H1 (cell line): ENCODE data around the gene NPAT. TPM values are rescaled to one million over a fixed set of nuclear protein-coding genes. Genes with fewer than 3 reads are reported as not detected.

Experiments used
- polyA plus RNA-seq, 7 experiments: library from polyadenylated mRNA; depleted of rRNA in 3 of 7; stranded (reverse) in 5 of 7; unstranded in 2 of 7; fragments of >200 nt in 5 of 7; fragments of 200-250 nt in 2 of 7; gene quantifications; 1 replicate in 5 of 7; 2 replicates in 1 of 7; 4 replicates in 1 of 7; pipeline versions ENCODE4 v1.2.1 to v1.2.3, GENCODE V29; 2011 to 2013; ENCODE audit warnings: missing spikeins in 2 of 7, mixed read lengths in 2 of 7
- small RNA-seq: library from polyadenylated mRNA; stranded (forward); fragments of <200 nt; extraction: miRNeasy Mini kit (QIAGEN cat#:217004); gene quantifications from one replicate; pipeline ENCODE3, GENCODE V24; 2013; ENCODE audit not compliant: insufficient read depth
- total RNA-seq: library from RNA; stranded (reverse); fragmentation: NEBNext Ultra II Directional; extraction: Animal tissue kit (Norgen Biotek cat#: 25700); gene quantifications from 2 replicates; pipeline ENCODE4 v1.2.1, GENCODE V29; 2021

Gene NPAT
- total and polyA plus RNA-seq, 2 of the 8 experiments (the other 6 are each of a cell fraction or from before 2014, with no cell fraction given) = 4.6 to 23.4 TPM

Small RNA genes lying within 50 kb of the gene (small RNA-seq; reads per million reads assigned to genes)
- gene RF00019 = not detected

Other genes starting within 250 kb of the NPAT start
- gene CUL5, start 213.7 kb downstream of the NPAT start, total RNA-seq = 31.8 and 32.0 TPM in 2 replicates
- 4.9 and 9.8 TPM in 2 replicates for gene CUL5, start 213.7 kb downstream of the NPAT start, polyA plus RNA-seq (2011; rRNA removed)
- gene ACAT1, start 101.1 kb downstream of the NPAT start, total RNA-seq = 28.1 and 30.4 TPM in 2 replicates
- gene ACAT1, start 101.1 kb downstream of the NPAT start, polyA plus RNA-seq (2011; rRNA removed) = 19.0 and 30.9 TPM in 2 replicates
- 53.4 and 55.4 TPM in 2 replicates for gene ATM, start 429 bp upstream of the NPAT start, total RNA-seq
- gene ATM, start 429 bp upstream of the NPAT start, polyA plus RNA-seq (2011; rRNA removed) = 11.0 and 14.9 TPM in 2 replicates
- 0.22 and 0.52 TPM in 2 replicates for gene C11orf65, start 244.9 kb upstream of the NPAT start, total RNA-seq
- 0.08 and 0.14 TPM in 2 replicates for gene C11orf65, start 244.9 kb upstream of the NPAT start, polyA plus RNA-seq (2011; rRNA removed)